Smooth muscle cell (in vitro differentiated cells): ENCODE data around the gene SERPINB7. TPM values are rescaled to one million over a fixed set of nuclear protein-coding genes. Genes with fewer than 3 reads are reported as not detected.

Experiments
- DNase-seq: peaks from one replicate; lab custom pipeline; 2025; ENCODE audit not compliant: unreplicated experiment; lab: John Stamatoyannopoulos, UW
- H2AFZ ChIP-seq: fragments of 200-600 bp; sonication (generic); 2 replicates; pipeline ENCODE4 v1.6.0; 2016; ENCODE audit warnings: antibody characterized with exemption, low read depth, mild to moderate bottlenecking
- H3F3A ChIP-seq: fragments of 200-600 bp; sonication (generic); 2 replicates; pipeline ENCODE4 v1.6.0; 2017; ENCODE audit warnings: antibody characterized with exemption, low read depth
- H3K27ac ChIP-seq: fragments of 200-600 bp; sonication (generic); 2 replicates; pipeline ENCODE4 v1.5.1; 2016; ENCODE audit warnings: low read depth, mild to moderate bottlenecking
- H3K27me3 ChIP-seq: fragments of 200-600 bp; sonication (generic); 2 replicates; pipeline ENCODE4 v1.6.1; 2016; ENCODE audit warnings: low read depth, mild to moderate bottlenecking
- H3K36me3 ChIP-seq: fragments of 200-600 bp; sonication (generic); 2 replicates; pipeline ENCODE4 v1.5.1; 2016; ENCODE audit warnings: low read depth
- H3K4me1 ChIP-seq: fragments of 200-600 bp; sonication (generic); 2 replicates; pipeline ENCODE4 v1.5.1; 2016; ENCODE audit warnings: low read depth
- H3K4me2 ChIP-seq: fragments of 200-600 bp; sonication (generic); 2 replicates; pipeline ENCODE4 v1.6.0; 2016; ENCODE audit warnings: mild to moderate bottlenecking
- H3K4me3 ChIP-seq: fragments of 200-600 bp; sonication (generic); 2 replicates; pipeline ENCODE4 v1.5.1; 2016; ENCODE audit warnings: mild to moderate bottlenecking
- H3K79me2 ChIP-seq: fragments of 200-600 bp; sonication (generic); 2 replicates; pipeline ENCODE4 v1.6.0; 2016; ENCODE audit warnings: low read depth, mild to moderate bottlenecking
- H3K9ac ChIP-seq: fragments of 200-600 bp; sonication (generic); 2 replicates; pipeline ENCODE4 v1.6.0; 2016; ENCODE audit warnings: low read depth
- H3K9me3 ChIP-seq: fragments of 200-600 bp; sonication (generic); replicated peaks from 2 replicates; pipeline ENCODE4 v1.5.1; 2016; ENCODE audit warnings: low read depth
- H4K20me1 ChIP-seq: fragments of 200-600 bp; sonication (generic); 2 replicates; pipeline ENCODE4 v1.6.0; 2016; ENCODE audit warnings: low read depth
- CTCF ChIP-seq: fragments of 200-600 bp; sonication (generic); IDR thresholded peaks from 2 replicates; pipeline ENCODE4 v1.5.1; 2017; ENCODE audit warnings: borderline replicate concordance, mild to moderate bottlenecking, antibody characterized with exemption; ENCODE audit not compliant: insufficient read depth, poor library complexity, severe bottlenecking
- WGBS: methylation state at CpG from one replicate; pipeline ENCODE4 v1.1.7; 2016; ENCODE audit warnings: low lambda C conversion rate; 5-methylcytosine and 5-hydroxymethylcytosine counted together
- polyA plus RNA-seq: library from polyadenylated mRNA; unstranded; fragments of >200 nt; fragmentation: Nextera tagmentation; extraction: Ambion mirVana; gene quantifications from 2 replicates; pipeline ENCODE4 v1.2.1, GENCODE V29; 2016
- total RNA-seq: library from RNA; depleted of rRNA; stranded (reverse); fragments of >200 nt; gene quantifications from 2 replicates; pipeline ENCODE4 v1.2.3, GENCODE V29; 2014

SERPINB7 gene
- total and polyA plus RNA-seq, 2 experiments from 2014 or later: 18.4 to 174 TPM

- Histone ChIP-seq H3K36me3 (no peaks in the 10 kb centered on the region), H3K79me2 (no peaks in the 10 kb centered on the region), H3K27me3 (no peaks in the 10 kb centered on the region), H2AFZ (no peak overlapping the region), H3K4me2 (no peak overlapping the region), H3K27ac (no peak overlapping the region), H3K9ac (no peak overlapping the region), H3K9me3 (no peaks in the 10 kb centered on the region), H3K4me3 (no peak overlapping the region), H3K4me1 (no peaks in the 10 kb centered on the region), H3F3A (no peaks in the 10 kb centered on the region), H4K20me1 (no peaks in the 10 kb centered on the region)
- DNase-seq: no peak
- 97% methylated on average over 2 of the region's 2 CpGs for WGBS
- TF ChIP-seq CTCF: no peak
These were observed 28.2 kb upstream of the SERPINB7 start for GRCh38 chr18:63747006-63747405.

GRCh38 chr18:63749489-63749888, 25.7 kb upstream of the SERPINB7 start:
- no peaks in the 10 kb centered on the region for H3K79me2 ChIP-seq
- H2AFZ ChIP-seq: no peak overlapping the region
- H3K27me3 ChIP-seq: no peaks in the 10 kb centered on the region
- no peak overlapping the region for H3K9ac ChIP-seq
- H3F3A ChIP-seq: no peaks in the 10 kb centered on the region
- no peak overlapping the region for H3K4me2 ChIP-seq
- no peak for DNase-seq
- H3K9me3 ChIP-seq: no peaks in the 10 kb centered on the region
- H3K4me1 ChIP-seq: no peaks in the 10 kb centered on the region
- no peak for TF ChIP-seq CTCF
- H3K4me3 ChIP-seq: no peak overlapping the region
- H3K36me3 ChIP-seq: no peaks in the 10 kb centered on the region
- no peaks in the 10 kb centered on the region for H4K20me1 ChIP-seq
- 81% methylated on average over 1 of the region's 1 CpG for WGBS
- no peak overlapping the region for H3K27ac ChIP-seq

DNA sequence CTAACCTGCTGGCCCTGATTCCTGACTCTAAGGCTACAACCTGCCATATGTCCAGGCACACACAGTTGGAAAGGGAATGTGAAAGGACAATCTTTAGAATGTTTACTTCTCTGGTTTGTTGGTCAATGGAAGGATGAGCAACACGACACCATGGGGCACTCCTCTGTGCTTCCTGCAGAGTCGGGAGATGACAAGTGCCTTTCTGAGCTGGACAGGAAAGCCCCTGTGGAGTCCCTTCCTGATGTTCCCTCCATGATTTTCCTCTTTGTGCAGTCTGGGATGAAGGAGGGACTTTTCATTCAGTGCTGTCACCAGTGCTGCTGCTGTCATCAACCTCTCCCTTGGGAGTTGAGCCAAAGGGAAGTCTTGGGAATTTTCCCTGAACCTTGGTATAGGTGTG, 22.6 kb upstream of the SERPINB7 start:
- no peak for DNase-seq
- WGBS: 87% methylated on average over 2 of the region's 2 CpGs
- H3K4me1 ChIP-seq: no peaks in the 10 kb centered on the region

More for the DNA sequence above, 22.6 kb upstream of the SERPINB7 start:
- no peaks in the 10 kb centered on the region for H3F3A ChIP-seq
- no peaks in the 10 kb centered on the region for H3K9me3 ChIP-seq
- no peak overlapping the region for H3K4me2 ChIP-seq
- no peaks in the 10 kb centered on the region for H3K27me3 ChIP-seq
- no peaks in the 10 kb centered on the region for H3K36me3 ChIP-seq
- no peak overlapping the region for H3K9ac ChIP-seq
- no peaks in the 10 kb centered on the region for H4K20me1 ChIP-seq
- no peak overlapping the region for H2AFZ ChIP-seq
- no peak for TF ChIP-seq CTCF
- H3K27ac ChIP-seq: no peak overlapping the region
- H3K79me2 ChIP-seq: no peaks in the 10 kb centered on the region
- no peak overlapping the region for H3K4me3 ChIP-seq
